SK-N-DZ (cell line): Measurements from ENCODE around the gene MACF1.
"Not testable (repeated sequence)": the region's sequence is repeated elsewhere in the genome, so short reads cannot be mapped to it uniquely, and the experiment has no call there.

Experiments
- DNase-seq: peaks from one replicate; pipeline ENCODE4 v3.0.0-alpha.2; 2015; ENCODE audit warnings: low spot score

MACF1 gene

DNA sequence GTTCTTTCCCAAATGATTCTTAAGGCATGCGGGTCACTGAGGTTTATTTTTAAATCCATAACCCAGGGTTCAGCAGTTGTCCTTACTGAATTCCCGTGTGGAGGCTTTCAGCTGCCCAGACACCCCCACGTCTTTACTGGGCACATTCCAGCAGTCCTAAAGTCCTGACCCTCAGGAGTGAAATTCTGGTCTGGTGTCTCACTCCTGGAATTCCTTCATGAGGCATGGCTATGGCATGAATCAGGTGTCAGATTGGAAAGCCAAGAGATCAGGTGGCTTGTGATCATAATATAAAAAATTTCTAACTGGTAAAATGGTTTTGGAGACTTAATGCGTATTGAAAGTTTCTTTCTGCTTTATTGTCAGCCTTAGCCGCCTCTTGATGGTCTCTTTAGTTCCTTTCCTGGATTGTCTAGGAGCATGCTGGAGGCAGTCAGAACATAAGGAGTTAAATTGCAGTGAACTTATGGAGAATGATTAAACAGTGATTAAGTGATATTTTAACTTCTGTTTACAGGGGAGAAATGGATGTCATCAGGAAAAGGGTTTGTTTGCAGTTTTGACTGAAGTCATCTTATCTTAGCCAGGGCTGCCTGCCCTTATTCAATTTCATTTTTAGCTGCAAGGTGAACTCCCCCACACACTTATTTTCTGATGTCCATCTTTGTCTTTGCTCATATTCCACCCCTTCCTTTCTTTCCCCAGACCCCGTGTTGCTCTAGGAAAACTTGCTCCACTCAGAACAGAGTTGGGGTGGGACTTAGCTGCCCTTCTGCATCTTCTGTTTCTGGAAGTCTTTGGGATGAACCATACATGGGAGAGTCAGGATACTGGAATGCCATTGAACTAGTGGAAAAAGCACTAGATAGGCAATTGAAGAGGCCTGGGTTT is 25.7 kb upstream of the MACF1 start:
- no peak for DNase-seq

DNA sequence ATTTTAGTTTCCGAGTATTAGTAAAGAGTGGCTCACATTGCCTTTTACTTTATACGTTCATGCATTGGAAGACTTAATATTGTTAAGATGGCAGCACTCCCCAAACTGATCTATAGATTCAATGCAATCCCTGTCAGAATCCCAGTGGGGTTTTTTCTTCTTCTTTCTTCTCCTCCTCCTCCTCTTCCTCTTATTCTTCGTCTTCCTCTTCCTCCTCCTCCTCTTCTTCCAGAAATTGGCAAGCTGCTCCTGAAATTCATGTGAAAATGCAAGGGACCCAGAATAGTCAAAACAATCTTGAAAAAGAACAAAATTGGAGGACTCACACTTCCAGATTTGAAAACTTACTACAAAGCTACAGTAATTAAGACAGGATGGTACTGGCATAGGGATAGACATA is 23.2 kb upstream of the MACF1 start:
- no peak for DNase-seq

DNA sequence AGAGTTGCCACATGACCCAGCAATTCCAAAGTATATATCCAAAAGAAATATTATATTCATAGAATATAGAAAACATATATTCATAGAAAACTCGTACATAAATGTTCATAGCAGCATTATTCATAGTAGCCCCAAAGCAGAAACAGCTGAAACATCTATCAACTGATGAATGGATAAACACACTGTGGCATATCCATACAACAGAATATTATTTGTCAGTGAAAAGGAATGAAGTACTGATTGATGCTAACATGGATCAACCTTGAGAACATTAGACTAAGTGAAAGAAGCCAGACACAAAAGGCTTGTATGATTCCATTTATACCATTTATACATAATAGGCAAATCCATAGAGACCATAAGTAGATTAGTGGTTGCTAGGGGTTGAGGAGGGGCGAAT is 21.7 kb upstream of the MACF1 start:
- DNase-seq: no peak

DNA sequence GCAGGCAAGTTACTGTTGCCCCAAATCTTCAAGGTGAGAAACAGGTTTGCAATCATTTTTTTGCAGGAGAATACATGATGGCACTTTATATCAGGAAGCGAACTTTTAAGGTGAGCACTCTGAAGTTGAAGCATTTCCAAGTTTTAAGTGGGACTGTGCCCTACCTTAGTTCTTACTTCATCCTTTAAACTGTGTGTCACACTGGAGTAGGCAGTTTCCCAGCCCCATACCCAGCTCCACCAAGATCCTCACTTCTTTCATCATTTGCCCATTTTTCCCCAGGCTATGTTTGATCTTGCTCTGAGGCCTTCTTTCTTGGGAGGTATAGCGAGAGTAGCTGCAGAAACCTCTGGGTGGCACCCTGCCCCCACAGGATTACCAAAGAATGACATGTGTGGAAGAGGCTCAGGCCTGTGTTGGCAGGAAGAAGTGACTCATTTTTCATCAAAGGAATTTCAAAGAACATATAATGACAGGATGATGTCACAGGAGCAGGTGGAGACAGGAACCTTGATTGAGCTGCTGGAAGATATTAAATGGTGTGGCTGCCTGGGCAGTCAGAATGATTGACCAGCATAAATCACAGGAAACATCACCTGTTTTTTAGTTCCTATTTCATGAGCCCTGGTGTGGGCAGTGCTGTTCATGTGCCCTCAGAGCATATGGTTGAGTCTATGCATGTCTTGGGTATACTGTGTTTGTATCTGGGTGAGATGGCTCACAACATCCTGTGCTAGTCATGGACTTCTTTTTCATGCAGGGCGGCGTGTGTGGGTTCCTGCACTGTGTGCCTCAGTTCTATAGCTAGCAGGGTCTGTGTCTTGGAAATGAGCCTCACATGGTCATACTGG is 20.8 kb upstream of the MACF1 start:
- peak; percentile 24 for DNase-seq

DNA sequence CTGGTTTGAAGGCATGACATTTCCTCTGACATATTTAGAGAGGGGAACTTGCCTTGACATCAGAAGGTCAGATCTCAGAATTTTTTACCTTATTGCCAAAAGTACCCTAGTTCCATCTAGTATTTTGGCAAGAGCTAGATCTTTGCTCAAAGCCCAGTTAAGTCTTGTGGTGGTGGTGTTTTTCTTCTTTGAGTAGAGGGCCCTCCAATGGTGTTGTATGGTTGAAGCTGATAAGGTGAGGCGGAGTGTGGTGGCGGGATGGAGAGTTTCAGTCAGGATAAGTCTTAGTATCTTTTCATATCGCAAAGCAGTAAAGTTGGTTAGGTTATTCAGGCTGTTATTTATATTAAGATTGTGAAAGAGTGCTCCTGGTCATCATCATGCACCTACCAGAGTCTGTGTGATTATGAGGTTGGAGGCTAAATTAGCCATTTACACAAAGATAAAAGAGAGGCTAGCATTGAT is 20.1 kb upstream of the MACF1 start:
- no peak for DNase-seq

DNA sequence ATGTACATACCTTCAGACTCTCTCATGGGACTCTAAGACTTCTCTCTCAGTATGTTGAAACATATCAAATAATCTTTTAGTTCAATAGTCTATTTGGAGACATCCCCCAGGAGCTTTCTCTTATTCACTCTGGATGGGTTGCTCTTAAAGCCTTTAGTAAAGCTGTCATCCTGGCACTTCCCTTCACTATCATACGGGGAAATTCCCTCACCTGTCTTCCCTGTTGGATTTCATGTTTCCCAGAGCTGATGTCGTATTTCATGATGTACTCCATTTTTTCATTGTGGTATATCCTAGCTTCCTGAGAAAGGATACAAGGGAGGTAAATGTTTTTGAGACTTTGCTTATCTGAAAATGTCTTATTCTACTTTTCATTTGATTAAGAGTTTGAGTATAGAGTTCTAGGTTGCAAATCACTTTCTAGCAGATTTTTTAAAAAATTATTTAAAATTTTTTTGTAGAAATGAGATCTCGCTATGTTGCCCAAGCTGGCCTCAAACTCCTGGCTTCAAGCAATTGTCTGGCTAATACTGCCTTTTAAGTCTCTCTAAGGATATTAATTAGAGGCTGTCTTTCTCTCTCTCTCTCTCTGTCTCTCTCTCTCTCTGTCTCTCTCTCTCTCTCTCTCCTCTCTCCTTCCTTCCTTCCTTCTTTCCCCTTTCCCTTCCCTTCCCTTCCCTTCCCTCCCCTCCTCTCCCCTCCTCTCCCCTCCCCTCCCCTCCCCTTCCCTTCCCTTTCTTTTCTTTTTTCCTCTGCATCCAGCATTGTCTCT is 17.0 kb upstream of the MACF1 start:
- no peak for DNase-seq

DNA sequence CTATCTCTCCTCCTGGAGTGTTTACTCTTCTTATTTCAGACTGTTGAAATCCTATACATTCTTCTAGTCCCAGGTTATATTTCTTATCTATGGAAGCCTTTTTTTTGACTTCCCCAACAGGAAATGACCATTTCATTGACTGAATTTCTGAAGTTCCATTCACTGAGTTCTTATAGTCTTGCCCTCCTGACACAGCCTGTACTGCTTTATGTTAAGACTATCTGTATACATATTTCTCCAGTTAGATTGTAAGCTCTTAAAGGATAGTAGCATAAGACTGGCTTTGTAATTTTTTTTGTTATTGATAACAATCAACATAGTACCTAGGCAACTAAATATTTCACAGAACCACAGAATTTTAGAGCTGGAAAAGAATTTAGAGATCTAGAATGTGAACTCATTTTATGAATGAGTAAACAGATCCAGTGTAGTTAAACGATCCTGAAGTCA is 14.9 kb upstream of the MACF1 start:
- no peak for DNase-seq

DNA sequence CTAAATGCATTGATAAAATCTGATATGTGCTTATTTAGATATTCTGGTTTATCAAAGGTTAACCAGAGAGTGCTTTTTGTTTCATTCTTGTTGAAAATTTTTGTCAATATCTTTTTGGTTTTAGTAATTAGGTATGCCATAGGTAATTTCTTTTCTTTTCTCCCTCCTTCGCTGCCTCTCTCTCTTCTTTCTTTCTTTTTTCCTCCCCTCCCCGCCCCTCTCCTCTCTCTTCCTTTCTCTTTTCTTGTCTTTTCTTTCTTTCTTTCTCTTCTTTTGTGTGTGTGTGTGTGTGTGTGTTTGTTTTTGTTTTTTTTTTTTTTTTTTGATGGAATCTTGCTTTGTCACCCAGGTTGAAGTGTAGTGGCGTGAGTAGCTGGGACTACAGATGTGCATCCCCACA is 14.4 kb upstream of the MACF1 start:
- DNase-seq: no peak

DNA sequence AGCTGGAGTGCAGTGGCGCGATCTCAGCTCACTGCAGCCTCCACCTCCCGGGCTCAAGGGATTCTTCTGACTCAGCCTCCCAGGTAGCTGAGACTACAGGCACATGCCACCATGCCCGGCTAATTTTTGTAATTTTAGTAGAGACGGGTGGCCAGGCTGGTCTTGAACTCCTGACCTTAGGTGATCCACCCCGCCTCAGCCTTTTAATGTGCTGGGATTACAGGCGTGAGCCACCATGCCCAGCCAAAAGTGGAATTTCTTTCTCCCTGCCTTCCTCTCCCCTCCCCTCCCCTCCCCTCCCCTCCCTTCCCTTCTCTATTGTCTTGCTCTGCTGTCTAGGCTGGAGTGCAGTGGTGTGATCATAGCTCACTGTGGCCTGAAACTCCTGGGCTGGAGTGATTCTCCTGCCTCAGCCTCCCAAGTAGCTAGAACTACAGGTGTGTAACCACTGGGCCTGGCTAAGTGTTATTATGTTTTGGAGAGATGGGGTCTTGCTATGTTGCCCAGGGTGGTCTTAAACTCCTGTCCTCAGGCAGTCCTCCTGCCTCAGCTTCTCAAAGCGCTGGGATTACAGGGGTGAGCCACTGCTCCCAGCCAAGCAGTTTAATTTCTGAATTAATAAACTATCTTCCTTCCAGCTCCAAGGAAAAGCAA is 10.0 kb upstream of the MACF1 start:
- no peak for DNase-seq

DNA sequence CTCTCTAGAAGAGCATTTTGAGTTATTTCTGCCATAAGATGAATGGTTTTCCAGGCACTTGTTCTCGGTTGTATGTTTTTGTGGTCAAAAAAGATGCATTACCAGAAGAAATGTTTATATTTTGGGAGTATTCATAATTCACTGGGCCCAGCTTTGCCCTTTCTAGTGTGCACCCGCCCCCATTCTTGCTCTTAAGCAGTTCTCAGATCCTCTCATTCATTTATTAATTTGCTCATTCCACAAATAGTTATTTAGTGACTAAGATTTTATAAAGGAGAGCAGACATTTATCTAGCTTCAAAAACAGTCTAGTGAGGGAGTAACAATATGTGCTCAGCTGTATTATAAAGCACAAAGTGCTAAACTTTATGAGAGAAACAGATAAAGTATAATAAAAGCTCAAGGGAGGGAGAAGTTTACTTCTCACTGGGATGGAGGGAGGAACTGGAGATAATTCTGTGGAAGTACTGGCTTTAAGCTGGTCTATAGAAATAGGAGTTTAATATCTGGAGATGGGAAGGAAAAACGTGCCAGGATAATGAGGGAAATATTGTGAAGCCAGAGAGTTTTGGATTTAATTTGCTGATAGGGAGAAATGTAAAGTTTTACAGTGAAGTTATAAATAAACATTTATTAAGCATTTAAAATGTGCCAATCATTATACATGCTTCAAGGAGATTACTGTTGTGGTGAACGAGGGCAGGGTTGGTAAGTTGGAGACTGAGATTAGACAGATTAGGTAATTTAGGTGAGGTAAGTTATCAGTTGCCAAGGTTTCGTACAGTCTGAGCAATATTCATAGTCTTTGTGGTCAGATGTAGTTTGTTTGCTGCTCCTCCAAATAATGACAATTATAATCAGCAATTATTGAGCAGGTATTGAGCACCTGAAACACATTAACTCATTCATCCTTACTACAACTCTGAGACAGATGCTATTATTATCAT is 9.1 kb upstream of the MACF1 start:
- DNase-seq: no peak

DNA sequence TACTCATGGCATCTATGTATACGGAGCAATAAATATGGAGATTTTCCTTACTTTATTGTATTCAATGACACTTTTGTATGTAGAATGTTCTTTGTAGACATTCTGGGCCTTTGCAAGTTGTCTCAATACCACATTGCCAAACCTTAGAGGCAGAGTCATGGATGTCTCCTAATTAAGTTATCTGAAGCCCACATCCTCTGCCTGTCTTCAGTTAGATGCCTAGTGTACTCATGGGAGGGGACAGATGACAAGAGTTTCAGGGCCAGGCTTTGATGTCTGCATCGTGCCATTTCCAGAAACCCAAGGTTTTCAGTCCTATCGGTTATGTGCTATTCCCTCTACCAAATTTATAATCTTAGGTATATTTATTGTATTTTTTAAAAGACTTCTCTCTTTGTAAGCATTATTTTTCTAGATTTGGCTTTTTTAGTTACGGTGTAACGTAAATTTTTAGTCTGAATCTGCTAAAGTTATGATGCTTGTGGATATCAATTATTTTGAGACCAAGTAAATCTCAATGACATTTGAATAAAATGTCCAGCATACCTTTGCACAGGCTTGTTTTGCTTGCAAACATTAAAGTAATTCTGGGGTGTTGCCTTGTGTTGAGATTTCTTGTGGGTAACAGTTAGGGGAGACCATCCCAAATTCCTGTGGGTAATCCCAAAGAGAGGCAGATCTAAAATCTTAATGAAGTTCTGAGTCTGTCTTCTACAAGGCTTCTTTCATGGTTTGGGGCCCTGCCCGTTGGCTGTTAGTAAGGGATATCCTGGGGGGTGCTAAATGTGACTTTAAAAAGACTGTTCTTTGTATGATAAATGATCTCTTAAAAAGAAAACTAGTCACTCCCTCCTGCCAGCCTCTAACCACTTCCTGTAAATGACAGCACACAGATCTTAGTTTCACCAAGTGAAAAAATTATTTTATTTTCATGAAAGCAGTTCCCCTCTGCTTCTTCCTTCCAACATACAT is 8.0 kb upstream of the MACF1 start:
- peak; percentile 32 for DNase-seq

DNA sequence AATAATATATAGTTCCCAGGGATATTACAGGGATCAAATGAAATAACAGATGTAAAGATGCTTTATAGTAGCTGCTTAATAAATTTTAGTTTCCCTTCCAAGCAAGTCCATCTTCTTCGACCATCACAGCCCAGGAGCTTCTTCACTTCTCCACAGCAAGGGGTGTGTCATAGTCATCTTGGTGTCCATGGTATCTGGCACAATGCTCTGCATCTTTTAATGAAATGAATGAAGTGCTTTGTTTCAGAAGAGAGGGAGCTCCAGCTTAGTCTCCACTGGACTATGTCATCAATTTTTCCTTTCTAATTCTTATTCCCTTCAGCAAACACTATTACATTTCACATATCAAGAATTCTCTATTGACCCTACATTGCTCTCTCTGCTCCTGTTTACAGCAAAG is 4.9 kb upstream of the MACF1 start:
- DNase-seq: no peak

DNA sequence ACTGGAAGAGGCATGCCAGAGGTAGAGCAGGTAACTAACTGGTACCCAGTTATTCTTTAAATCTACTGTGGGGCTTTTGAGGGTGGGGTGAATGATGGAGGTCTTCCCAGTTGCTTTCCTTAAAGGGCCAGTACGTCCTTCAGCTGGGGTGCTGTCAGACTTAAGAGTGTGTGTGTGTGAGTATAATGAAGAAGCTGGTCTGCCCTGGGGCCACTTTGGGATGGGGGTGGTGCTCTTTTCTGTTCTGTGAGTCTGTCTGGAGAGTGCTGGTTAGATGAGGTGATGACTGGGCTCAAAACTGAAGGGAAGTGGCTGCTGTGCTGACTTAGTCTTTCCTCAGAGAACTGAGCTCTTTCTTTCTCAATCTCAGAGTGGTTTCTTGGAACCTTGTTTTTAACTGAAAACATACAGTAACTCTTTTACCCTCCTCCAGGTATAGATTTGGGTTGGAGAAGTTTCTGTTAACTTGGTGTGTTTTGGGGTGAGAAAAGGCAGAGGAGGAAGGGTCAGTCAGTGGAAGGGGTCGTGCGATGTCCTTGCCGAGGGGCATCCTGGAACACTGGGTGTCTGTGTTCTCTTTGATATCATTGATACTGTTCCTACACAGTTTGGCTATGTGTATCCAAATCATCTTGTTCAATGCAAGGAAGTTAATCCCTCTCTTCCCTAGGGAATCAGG is 746 bp downstream of the MACF1 start:
- DNase-seq: no peak

DNA sequence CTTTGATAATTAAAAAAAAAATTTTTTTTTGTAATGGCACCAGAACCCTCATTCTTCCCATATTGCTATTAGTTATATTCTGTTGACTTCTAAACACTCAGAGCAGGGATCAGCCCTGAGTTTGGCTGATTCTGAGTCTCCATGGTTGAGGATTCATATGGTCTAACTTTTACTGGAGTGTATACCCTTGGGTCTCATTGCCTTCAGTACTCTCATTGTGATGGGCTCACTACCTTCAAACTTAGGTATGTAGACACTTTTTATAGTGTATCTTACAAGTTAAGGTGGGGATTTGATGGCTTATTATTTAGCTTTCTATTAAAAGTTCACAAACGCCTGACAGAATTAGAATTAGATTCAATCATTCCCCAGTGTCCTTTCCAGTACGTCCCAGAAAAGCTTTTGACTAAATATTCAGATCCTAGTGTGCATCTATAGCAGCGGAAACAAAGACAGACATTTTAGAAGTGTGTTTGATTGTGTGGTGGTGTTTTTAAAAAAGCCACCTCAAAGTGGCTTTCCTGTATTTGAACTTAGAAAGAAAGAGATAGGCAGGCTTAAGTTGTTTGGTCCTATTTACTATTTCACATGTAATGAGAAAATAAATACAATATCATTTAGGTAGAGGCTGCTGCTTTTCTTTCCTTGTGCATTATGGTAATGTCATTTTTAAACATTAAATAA is 1.4 kb downstream of the MACF1 start:
- DNase-seq: no peak

DNA sequence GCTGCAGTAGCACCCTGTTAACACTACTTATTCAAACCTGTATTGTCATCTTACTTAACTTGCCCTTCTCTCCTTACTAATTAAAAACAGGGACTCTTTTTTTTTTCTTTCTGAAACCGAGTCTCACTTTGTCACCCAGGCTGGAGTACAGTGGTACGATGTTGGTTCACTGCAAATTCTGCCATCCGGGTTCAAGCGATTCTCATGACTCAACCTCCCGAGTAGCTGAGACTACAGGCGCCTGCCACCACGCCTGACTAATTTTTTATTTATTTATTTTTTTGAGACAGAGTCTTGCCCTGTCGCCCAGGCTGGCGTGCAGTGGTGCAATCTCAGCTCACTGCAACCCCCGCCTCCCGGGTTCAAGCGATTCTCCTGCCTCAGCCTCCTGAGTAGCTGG is 3.9 kb downstream of the MACF1 start:
- not testable (repeated sequence) for DNase-seq

DNA sequence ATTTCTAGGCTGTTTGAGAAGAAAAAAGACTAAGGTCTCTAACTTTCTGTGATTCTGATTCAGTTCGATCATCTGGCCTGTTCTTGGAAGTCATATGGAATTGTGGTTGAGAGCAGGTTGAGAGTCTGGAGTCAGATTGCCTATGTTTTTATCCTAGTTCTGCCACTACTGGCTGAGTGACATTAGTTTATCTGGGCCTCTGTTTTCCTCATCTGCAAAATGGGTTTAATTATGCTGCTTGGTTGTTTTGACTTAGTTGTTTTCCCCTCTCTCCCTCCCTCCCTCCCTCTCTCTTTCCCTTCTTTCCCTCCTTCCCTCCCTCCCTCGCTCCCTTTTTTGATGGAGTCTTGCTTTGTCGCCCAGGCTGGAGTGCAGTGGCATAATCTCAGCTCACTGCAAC is 6.2 kb downstream of the MACF1 start:
- DNase-seq: no peak

DNA sequence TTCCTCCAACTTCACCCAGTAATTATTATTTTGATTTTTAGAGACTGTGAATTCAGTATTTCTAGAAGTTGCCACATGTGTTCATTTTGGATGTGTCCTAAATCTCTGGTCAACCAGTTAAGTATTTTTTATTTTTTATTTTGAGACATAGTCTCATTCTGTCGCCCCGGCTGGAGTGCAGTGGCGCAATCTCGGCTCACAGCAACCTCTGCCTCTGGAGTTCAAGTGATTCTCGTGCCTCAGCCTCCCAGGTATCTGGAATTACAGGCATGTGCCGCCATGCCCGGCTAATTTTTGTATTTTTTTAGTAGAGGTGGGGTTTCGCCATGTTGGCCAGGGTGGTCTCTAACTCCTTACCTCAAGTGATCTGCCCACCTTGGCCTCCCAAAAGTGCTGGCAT is 8.0 kb downstream of the MACF1 start:
- DNase-seq: no peak

DNA sequence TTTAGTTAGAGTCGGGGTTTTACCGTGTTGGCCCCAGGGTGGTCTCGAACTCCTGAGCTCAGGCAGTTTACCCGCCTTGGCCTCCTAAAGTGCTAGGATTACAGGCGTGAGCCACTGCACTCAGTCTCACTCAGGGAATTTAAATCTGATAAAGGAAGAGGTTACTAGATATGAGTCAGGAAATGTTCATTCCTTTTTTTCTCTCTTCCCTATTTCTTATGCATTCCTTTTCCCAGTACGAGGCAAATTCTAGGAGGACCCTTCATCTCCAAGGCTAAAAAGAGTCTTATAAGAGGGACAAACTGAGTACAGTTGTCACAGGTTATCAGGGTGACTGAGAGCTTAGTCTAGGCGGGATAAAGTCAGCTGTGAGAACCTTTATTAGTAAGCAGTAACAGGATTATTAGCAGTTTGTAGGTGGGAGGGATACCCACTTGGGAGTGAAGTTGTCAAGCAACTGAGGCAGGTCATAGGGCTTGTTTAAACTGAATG is 9.1 kb downstream of the MACF1 start:
- no peak for DNase-seq
